NCI-H1417 (cell line): ENCODE data around the gene PIKFYVE.
"Not testable (repeated sequence)": the region's sequence is repeated elsewhere in the genome, so short reads cannot be mapped to it uniquely, and the experiment has no call there.

Experiments used
- DNase-seq, 3 experiments: peaks; one replicate each; lab custom pipeline; 2025; lab: John Stamatoyannopoulos, UW

The PIKFYVE gene

DNA sequence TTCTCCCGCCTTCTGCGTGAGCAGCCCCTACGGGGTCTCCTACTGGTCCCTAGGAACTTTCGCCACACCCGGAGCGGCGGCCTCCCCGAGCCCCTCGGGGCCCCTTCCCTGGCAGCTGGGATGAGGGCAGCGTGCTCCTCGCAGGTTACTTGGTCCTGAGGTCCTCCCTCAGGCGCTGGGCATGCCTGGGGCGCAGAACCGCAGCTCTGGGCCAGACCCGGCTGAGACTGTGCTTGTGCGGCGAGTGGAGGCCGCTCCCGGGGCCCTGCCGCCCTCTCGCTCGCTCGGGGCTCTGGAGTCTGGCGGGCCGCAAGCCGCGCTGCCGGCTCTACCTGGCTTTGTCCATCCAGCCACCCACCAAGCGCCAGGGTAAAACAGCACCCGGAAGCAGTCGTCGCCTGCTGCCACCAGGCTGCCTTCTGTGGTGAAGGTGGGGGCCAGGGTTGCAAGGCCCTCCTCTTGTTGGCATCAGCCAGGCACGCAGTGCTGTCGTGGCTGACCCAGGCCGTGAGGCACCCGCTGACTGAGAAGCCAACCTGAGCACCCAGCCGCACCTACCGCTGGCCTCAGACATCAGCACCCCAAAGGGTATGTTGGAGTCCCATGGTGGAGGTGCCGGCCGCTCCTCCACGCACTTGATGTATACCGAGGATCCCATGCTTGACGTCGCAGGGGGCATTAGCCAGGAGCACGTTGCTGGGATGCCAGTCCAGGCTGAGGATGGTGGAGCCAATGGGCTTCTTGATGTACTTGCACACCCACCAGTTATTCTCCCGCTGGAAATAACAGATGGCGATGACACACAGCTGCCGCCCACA, 94.4 kb downstream of the PIKFYVE start:
- DNase-seq = no peak

DNA sequence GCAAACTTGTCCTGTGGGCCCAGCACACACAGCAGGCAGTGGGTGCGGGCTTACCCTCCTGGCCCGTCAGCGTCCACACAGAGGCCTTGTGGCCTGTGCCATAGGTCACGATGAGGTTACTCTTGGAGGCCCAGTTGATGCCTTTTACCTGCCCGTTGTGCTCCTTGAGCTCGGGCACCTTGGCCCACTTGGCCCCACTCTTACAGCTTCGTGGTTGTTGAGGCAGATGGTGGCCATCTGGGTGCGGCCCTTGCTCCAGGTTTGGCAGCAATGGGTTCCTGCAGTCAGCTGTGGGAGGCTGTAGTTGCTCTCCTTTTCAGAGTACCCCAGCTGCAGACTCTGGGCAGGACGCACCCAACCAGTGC, 95.0 kb downstream of the PIKFYVE start:
- no peak for DNase-seq

DNA sequence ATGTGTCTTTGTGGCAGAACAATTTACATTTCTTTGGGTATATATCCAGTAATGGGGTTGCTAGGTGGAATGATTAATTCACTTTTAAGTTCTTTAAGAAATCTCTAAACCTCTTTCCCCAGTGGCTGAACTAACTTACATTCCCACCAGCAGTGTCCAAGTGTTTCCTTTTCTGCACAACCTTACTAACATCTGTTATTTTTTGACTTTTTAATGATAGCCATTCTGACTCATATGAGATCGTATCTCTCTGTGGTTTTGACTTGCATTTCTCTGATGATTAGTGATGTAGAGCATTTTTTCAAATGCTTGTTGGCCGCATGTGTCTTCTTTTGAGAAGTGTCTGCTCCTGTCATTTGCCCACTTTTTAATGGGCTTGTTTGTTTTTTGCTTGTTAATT, 97.4 kb downstream of the PIKFYVE start:
- DNase-seq = no peak

DNA sequence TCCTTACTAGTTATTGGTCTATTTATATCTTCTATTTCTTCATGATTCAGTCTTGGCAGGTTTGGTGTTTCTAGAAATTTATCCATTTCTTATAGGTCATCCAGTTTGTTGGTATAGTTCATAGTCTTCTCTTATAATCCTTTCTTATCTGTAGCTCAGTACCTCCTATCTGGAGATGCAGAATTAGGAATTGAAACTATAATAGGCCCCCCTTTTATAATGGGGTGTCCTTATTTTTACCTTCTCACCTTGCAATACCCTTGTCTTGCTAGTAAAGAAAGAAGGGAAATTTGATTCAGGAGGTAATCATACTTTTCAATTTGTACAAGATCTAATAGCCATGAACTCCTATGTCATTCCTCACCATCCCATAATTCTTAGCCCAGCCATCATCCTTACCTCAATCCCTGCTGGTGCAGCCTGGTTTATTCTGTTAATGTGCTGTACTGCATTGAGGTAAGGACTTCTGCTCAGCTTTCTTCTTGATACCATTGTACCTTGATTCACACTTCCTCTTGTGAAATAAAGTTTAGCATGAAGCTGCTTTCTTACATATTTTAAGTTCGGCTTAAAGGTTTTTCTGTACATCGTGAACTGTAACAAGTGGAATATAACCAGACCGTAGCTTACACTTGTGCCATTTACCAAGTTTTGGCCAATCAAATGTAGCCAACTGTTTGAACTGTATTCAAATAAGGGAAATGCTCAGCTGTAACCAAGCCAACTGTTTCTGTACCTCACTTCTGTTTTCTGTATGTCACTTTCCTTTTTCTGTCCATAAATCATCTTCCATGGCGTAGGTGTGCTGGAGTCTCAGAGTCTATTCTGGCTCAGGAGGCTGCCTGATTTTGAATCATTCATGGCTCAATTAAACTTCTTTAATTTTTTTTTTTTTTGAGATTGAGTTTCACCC, 100.4 kb downstream of the PIKFYVE start:
- DNase-seq = no peak

DNA sequence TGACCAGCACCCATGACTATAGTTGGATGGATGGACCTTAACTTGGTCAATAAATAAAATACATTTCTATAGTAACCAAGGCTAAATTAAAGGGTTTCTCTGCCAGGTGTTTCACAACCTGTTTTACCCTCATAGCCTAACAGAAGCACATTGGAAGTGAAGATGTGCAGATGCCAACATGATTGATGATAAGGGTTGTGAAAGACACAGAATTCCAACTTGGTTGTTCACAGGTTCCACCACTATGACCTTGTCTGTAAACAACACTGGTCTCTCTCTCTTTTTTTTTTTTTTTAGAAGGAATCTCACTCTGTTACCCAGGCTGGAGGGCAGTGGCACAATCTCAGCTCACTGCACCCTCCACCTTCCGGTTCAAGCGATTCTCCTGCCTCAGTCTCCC, 103.0 kb downstream of the PIKFYVE start:
- no peak for DNase-seq

DNA sequence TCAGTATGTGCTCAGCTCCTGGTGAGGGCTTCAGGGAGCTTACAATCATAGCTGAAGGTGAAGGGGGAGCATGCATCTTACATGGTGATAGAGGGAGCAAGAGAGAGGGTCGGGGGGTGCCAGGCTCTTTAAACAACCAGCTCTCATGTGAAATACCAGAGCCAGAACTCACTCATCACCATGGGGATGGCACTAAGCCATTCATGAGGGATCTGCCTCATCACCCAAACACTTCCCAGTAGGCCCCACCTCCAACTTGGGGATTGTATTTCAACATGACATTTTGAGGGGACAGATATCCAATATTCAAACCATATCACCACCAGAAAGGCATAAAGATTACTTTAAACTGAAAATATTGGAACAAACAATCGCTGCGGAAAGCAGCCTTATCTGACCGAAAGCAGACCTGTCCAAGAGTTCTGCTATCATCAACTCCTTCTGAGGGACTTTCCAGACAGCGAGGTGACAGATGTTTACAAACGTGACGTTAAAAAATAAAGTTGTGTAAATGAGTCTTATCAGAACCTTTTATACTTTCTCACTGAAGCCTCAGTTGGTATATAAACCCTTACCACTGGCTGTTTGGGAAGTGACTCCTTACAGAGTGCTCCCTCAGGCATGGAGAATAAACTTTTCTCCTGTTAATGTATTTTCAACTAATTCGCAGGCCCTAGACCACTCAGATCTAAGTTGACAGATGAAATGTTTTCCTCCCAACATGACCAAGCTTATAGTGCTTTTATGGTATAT, 105.0 kb downstream of the PIKFYVE start:
- DNase-seq = no peak

DNA sequence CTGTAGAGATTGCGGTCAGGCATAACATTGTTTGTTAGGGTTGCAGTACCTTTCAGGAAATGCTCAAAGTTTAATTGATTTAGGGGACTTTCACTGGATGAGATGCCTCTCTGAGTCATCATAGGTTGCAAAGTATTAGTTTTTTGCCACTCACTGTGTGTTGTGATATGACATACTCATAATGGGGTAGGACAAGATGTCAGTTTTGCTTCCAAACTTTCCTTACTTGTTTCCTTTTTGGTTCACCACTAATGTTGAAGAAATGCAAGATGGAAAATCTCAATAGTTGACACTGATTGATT, 105.5 kb downstream of the PIKFYVE start:
- DNase-seq = no peak

DNA sequence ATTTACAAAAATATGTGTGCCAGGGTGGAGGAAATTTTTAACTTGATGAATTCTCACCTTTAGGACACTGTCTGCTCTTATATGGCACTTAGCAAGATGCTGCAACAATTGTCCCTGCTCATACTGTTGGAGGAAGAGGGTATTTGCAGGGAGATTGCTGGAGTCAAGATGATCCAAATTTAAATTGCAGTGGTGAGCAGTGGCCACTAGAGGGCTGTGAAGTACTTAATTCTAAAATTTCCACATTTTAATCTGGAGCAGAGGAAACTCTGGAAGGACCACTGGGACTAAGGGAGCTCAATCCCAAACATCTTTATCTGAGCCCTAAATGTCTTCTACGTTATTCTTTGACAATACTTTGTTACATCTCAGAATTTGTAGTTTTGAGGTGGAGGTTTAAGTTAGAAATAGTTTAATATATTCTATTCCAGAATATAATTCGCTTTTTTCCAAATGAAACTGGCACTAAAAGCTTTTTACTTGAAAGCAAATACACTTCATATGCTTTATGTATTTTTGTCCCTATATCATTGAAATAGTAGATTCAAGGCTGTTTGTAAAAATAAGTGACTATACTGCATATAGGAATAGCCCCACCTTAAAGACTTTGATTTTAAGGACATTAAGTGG, 107.5 kb downstream of the PIKFYVE start:
- peak; percentile 32 to 77 (median 49) for DNase-seq

DNA sequence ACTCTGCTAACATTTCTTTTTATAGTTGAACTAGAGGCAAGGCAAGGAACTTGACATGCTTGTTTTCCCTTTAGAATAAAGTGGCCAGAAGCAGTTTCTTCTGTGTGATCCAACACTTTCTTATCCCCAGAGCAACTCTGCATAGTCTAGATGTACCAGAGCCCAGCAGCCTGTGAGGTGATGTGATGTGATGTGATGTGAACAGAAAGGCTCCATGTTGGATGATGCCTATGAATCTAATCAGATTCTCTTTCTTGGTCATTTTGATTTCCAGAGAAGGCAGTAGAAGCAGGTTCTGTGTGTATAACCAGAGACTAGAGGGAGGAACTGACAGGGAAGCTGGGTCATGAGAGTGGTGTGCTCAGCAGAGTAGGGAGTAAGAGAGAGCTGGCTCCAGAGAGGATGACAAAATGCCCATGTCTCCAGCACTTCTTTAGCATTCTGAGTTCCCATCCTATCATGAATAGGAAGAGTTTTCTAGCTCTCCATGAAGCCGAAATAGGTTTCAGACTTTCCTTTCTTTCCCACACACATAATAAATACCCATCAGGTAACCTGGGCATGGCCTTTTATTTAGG, 109.5 kb downstream of the PIKFYVE start:
- no peak for DNase-seq

DNA sequence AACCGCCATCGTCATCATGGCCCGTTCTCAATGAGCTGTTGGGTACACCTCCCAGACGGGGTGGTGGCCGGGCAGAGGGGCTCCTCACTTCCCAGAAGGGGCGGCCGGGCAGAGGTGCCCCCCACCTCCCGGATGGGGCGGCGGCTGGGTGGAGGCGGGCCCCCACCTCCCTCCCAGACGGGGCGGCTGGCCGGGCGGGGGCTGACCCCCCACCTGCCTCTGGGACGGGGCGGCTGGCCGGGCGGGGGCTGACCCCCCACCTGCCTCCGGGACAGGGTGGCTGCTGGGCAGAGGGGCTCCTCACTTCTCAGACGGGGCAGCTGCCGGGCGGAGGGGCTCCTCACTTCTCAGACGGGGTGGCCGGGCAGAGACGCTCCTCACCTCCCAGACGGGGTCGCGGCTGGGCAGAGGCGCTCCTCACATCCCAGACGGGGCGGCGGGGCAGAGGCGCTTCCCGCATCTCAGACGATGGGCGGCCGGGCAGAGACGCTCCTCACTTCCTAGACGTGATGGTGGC, 111.3 kb downstream of the PIKFYVE start:
- not testable (repeated sequence) for DNase-seq

DNA sequence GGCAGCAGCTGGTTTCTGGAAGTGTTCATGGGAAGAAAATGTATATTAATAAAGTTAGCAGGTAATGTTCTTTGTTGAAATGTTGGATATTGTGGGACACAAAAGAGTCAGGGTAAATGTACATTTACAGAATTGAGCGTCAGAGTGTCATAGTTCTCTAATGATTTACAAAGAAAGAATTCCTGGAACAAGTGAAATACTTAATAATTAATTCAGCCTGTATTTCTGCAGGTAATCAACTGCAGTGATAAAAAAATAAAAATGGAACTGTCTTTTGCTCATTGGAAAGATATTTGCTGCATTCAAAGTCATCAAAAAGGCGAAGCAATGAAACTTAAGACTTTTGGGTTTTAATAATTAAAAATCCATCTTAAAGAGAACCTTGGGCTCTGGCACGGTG, 113.1 kb downstream of the PIKFYVE start:
- no peak for DNase-seq

DNA sequence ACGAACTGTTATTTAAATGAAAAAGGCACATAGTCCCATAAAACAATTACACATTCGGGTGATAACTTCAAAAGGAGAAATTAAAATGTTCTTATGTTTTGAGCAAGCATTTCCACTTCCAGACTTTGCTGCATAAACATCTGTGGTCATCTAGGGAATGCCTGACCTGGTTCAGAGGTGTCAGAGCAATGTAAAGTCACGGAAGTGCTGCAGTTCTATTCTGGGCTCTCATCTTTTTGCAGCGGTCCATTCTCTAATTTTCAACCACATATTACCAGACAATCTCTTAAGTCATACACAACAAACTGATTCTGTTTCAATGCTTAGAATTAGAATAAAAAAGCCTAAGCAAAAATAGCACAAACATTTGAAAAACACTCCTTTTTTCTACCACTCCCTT, 118.6 kb downstream of the PIKFYVE start:
- DNase-seq = no peak

DNA sequence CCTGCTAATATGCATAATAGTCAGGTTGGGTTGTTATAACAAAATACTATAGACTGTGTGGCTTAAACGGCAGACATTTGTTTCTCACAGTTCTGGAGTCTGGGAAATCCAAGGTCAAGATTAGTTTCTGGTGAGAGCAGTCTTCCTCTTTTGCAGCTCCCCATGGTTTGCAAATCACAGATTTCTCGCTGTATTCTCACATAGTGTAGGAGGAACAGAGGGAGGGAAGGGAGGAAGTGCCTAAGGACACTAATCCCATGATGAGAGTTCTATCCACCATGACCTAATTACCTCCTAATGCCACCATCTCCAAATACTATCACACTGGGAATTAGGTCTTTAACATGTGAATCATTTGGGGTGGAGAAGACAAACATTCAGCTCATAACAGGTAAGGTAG, 120.5 kb downstream of the PIKFYVE start:
- DNase-seq = no peak

DNA sequence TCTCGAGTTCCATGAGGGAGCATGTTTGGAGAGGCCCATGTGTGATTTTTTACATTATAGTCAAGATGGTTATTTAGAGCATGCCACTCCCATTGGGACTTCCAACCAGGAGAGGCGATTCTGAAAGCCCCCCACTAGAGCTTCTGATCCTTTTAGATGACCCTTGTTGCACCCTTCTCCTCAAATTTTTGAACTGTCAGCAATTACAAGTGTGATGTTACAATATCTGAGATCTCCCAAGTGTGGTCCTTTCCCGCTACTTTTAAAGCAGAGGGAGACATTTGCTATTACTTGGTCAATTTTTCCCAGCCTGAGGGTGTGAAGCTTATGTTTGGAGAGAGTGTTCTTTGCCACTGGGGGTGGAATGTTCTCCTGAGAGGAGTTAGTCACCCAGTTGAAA, 123.9 kb downstream of the PIKFYVE start:
- DNase-seq = no peak

DNA sequence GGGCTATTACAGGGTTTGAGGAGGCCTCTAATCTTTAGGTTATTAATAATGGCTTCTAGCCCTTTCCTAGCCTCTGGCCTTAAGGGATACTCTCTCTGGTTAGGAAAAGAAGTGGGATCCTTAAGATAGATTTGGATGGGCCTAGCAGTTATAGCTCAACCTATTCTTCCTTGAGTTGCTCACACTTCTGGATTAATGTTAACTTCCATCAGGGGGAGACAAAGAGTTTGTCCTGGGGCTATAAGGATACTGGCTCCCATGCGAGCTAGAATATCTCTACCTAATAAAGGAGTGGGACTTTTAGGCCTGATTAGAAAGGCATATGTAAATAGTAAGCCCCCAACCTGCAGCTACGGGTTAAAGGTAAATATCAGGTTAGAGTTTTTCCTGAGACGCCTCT, 126.2 kb downstream of the PIKFYVE start:
- DNase-seq = no peak

DNA sequence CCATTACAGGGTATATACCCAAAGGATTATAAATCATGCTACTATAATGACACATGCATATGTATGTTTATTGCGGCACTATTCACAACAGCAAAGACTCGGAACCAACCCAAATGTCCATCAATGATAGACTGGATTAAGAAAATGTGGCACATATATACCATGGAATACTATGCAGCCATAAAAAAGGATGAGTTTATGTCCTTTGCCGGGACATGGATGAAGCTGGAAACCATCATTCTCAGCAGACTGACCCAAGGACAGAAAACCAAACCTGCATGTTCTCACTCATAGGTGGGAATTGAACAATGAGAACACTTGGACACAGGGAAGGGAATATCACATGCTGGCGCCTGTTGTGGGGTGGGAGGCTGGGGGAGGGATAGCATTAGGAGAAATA, 130.7 kb downstream of the PIKFYVE start:
- DNase-seq = not testable (repeated sequence)

DNA sequence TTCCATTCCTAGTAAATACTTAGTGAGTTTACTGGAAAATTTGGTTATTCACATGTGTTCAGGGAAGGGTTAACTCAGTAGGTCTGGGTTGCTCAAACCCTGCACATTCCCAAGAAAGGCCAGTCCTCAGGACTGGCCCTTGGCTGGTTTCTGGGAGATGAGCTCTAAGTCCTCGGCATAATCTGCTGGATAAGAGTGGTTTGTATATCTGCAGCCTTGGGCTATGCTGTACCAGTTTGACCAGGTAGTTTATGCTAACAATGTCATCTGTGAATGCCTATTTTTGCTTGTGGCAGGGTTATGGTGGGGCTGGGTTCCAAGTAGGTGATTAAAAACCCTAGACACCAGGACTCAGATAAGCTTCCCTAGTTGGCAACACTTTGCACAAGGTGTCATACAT, 133.1 kb downstream of the PIKFYVE start:
- DNase-seq = no peak

DNA sequence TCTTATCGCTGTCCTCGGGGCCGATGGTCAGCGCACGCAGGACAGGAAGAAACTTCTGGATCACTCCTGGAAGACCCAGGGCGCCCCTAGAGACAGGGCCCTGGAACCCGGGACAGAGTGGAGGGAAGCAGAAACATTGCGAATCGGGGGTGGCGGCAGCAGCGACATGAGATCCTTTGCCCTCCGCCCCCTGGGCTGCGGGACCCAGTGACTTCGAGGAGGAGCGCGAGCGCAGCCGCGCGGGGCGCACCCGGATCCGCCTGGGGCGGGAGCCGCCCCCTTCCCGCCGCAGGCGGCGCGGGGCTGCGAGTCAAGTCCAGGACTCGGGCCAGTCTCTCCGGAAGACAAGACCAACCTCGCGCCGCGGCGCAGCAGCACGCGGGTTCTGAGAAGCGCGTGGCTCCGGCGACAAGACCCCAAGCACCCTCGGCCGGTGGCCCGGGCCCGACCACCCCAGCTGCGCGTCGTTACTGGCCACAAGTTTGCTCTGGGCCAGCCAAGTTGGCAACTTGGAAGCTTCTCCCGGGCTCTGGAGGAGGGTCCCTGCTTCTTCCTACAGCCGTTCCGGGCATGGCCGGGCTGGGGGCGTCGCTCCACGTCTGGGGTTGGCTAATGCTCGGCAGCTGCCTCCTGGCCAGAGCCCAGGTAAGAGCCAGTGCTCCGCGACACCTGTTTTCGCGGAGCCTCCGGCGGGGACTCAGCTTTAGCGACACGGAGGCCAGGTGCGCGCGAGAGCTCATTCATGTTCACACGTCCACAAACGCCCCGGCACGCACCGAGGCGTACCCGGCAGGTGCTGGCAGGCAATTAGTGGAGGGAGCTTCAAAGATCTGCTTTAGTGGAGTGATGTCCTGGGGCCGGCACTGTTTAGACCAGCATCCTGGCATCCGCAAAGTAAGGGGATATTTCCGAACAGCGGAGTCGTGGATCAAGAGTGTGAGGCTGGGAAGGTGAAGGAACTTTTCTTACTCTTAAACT, 140.7 kb downstream of the PIKFYVE start, which contains the start of gene PTH2R:
Gene PTH2R (plus strand): TSS at position 319 of the 978 bp plus-strand sequence. CDS start 252 bp downstream, at position 571.
- DNase-seq = peak; percentile 9 to 95 (median 88)

DNA sequence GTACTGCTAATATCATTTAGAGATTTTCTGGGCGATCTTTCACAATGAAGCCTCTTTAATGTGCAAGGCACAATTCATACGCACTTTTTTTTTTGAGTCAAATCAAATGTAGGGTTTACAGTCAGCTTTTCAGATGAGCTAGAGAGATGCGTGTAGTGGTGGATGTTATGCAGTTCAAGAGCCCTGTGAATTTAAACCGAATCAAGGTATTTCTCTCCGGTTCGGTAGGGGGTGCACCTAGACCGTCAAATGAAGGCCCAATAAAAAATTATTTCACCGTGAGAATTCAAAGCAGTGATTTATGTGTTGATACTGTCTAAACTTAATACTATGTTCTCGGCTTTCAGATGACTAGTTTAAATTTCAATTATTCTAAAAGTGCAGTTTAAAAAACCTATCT, 141.6 kb downstream of the PIKFYVE start:
- DNase-seq = peak in 2 of 3 experiments; percentile 69 to 83
